ENCODE data around the gene NTRK3. TPM values are rescaled to one million over a fixed set of nuclear protein-coding genes. Genes with fewer than 3 reads are reported as not detected.

NTRK3 gene
- total and polyA plus RNA-seq, 5 donors: 2.6 to 5.5 (median 3.6) TPM

- Histone ChIP-seq H3K27ac (ENCODE audit: low read length) (no peak overlapping the region), H3K9me3 (ENCODE audit: control insufficient read depth, low read length) (no peaks in the 10 kb centered on the region), H3K4me1 (ENCODE audit: control insufficient read depth, insufficient read depth, low read length) (no peaks in the 10 kb centered on the region), H3K27me3 (ENCODE audit: control insufficient read depth, insufficient read depth) (no peaks in the 10 kb centered on the region), H3K4me3 (ENCODE audit: low read length) (no peak overlapping the region)
- 89% methylated on average over 3 of the region's 3 CpGs for WGBS
- ATAC-seq: no peak
- intact Hi-C loops (cut with DNase I): no loop called here
- no peak for DNase-seq
Observed at GRCh38 chr15:88179562-88179961, 77.0 kb downstream of the NTRK3 start.

GRCh38 chr15:88178631-88179030, 77.9 kb downstream of the NTRK3 start:
- no peak overlapping the region for H3K27ac ChIP-seq (ENCODE audit: low read length)
- intact Hi-C loops (cut with DNase I): no loop called here
- no peaks in the 10 kb centered on the region for H3K9me3 ChIP-seq (ENCODE audit: control insufficient read depth, low read length)
- no peak for DNase-seq
- H3K4me3 ChIP-seq (ENCODE audit: low read length): no peak overlapping the region
- ATAC-seq: no peak
- no peaks in the 10 kb centered on the region for H3K27me3 ChIP-seq (ENCODE audit: control insufficient read depth, insufficient read depth)
- WGBS: 74% methylated on average over 5 of the region's 5 CpGs
- no peaks in the 10 kb centered on the region for H3K4me1 ChIP-seq (ENCODE audit: control insufficient read depth, insufficient read depth, low read length)

- intact Hi-C loops (cut with DNase I): no loop called here
- 61% methylated on average over 1 of the region's 1 CpG for WGBS
- Histone ChIP-seq H3K4me1 (ENCODE audit: control insufficient read depth, insufficient read depth, low read length) (no peaks in the 10 kb centered on the region), H3K9me3 (ENCODE audit: control insufficient read depth, low read length) (no peaks in the 10 kb centered on the region), H3K4me3 (ENCODE audit: low read length) (no peak overlapping the region), H3K27ac (ENCODE audit: low read length) (no peak overlapping the region), H3K27me3 (ENCODE audit: control insufficient read depth, insufficient read depth) (no peaks in the 10 kb centered on the region)
- DNase-seq: no peak
- no peak for ATAC-seq
Observed at GRCh38 chr15:88177451-88177850, 79.1 kb downstream of the NTRK3 start.

GRCh38 chr15:88174571-88174970, 82.0 kb downstream of the NTRK3 start:
- WGBS: 24% methylated on average over 4 of the region's 4 CpGs
- Histone ChIP-seq H3K9me3 (ENCODE audit: control insufficient read depth, low read length) (no peaks in the 10 kb centered on the region), H3K4me1 (ENCODE audit: control insufficient read depth, insufficient read depth, low read length) (no peaks in the 10 kb centered on the region), H3K27ac (ENCODE audit: low read length) (no peak overlapping the region), H3K4me3 (ENCODE audit: low read length) (no peak overlapping the region), H3K27me3 (ENCODE audit: control insufficient read depth, insufficient read depth) (no peaks in the 10 kb centered on the region)
- DNase-seq (no peak), ATAC-seq (no peak)
- intact Hi-C loops (cut with DNase I): no loop called here

- Histone ChIP-seq H3K27me3 (ENCODE audit: control insufficient read depth, insufficient read depth) (no peaks in the 10 kb centered on the region), H3K4me3 (ENCODE audit: low read length) (no peak overlapping the region), H3K9me3 (ENCODE audit: control insufficient read depth, low read length) (no peaks in the 10 kb centered on the region), H3K27ac (ENCODE audit: low read length) (no peak overlapping the region), H3K4me1 (ENCODE audit: control insufficient read depth, insufficient read depth, low read length) (no peaks in the 10 kb centered on the region)
- ATAC-seq: peak; percentile 35 to 50
- WGBS: 41% methylated on average over 9 of the region's 9 CpGs
- intact Hi-C loops (cut with DNase I): no loop called here
- no peak for DNase-seq
Observed at GRCh38 chr15:88166082-88166993, 90.2 kb downstream of the NTRK3 start.

GRCh38 chr15:88161636-88162035, 94.9 kb downstream of the NTRK3 start:
- 62% methylated on average over 2 of the region's 2 CpGs for WGBS
- Histone ChIP-seq H3K4me1 (ENCODE audit: control insufficient read depth, insufficient read depth, low read length) (no peaks in the 10 kb centered on the region), H3K9me3 (ENCODE audit: control insufficient read depth, low read length) (no peaks in the 10 kb centered on the region), H3K27ac (ENCODE audit: low read length) (no peak overlapping the region), H3K4me3 (ENCODE audit: low read length) (no peak overlapping the region), H3K27me3 (ENCODE audit: control insufficient read depth, insufficient read depth) (no peaks in the 10 kb centered on the region)
- ATAC-seq: no peak
- DNase-seq: no peak
- intact Hi-C loops (cut with DNase I): no loop called here

- no peak overlapping the region for H3K27ac ChIP-seq (ENCODE audit: low read length)
- no peak for ATAC-seq
- H3K4me1 ChIP-seq (ENCODE audit: control insufficient read depth, insufficient read depth, low read length): no peaks in the 10 kb centered on the region
- H3K4me3 ChIP-seq (ENCODE audit: low read length): no peak overlapping the region
- H3K27me3 ChIP-seq (ENCODE audit: control insufficient read depth, insufficient read depth): no peaks in the 10 kb centered on the region
- WGBS: 63% methylated on average over 2 of the region's 2 CpGs
- H3K9me3 ChIP-seq (ENCODE audit: control insufficient read depth, low read length): no peaks in the 10 kb centered on the region
- no peak for DNase-seq
- intact Hi-C loops (cut with DNase I): no loop called here
Observed at GRCh38 chr15:88155310-88155709, 101.2 kb downstream of the NTRK3 start.

GRCh38 chr15:88152672-88153071, 103.9 kb downstream of the NTRK3 start:
- WGBS: 63% methylated on average over 3 of the region's 3 CpGs
- Histone ChIP-seq H3K4me1 (ENCODE audit: control insufficient read depth, insufficient read depth, low read length) (no peaks in the 10 kb centered on the region), H3K27me3 (ENCODE audit: control insufficient read depth, insufficient read depth) (no peaks in the 10 kb centered on the region), H3K9me3 (ENCODE audit: control insufficient read depth, low read length) (no peaks in the 10 kb centered on the region), H3K4me3 (ENCODE audit: low read length) (no peak overlapping the region), H3K27ac (ENCODE audit: low read length) (no peak overlapping the region)
- no peak for ATAC-seq
- intact Hi-C loops (cut with DNase I): no loop called here
- DNase-seq: no peak

GRCh38 chr15:88147760-88148159, 108.8 kb downstream of the NTRK3 start:
- intact Hi-C loops (cut with DNase I): no loop called here
- Histone ChIP-seq H3K4me1 (ENCODE audit: control insufficient read depth, insufficient read depth, low read length) (no peaks in the 10 kb centered on the region), H3K9me3 (ENCODE audit: control insufficient read depth, low read length) (no peaks in the 10 kb centered on the region), H3K27ac (ENCODE audit: low read length) (no peak overlapping the region), H3K27me3 (ENCODE audit: control insufficient read depth, insufficient read depth) (no peaks in the 10 kb centered on the region), H3K4me3 (ENCODE audit: low read length) (no peak overlapping the region)
- ATAC-seq (no peak), DNase-seq (no peak)
- 72% methylated on average over 4 of the region's 4 CpGs for WGBS

- Histone ChIP-seq H3K4me1 (ENCODE audit: control insufficient read depth, insufficient read depth, low read length) (no peaks in the 10 kb centered on the region), H3K27me3 (ENCODE audit: control insufficient read depth, insufficient read depth) (no peaks in the 10 kb centered on the region), H3K4me3 (ENCODE audit: low read length) (no peak overlapping the region), H3K9me3 (ENCODE audit: control insufficient read depth, low read length) (no peaks in the 10 kb centered on the region), H3K27ac (ENCODE audit: low read length) (no peak overlapping the region)
- intact Hi-C loops (cut with DNase I): no loop called here
- WGBS: 73% methylated on average over 7 of the region's 7 CpGs
- ATAC-seq: no peak
- no peak for DNase-seq
Observed at GRCh38 chr15:88144921-88145653, 111.5 kb downstream of the NTRK3 start.

- Histone ChIP-seq H3K9me3 (ENCODE audit: control insufficient read depth, low read length) (no peaks in the 10 kb centered on the region), H3K4me3 (ENCODE audit: low read length) (no peak overlapping the region), H3K4me1 (ENCODE audit: control insufficient read depth, insufficient read depth, low read length) (no peaks in the 10 kb centered on the region), H3K27me3 (ENCODE audit: control insufficient read depth, insufficient read depth) (no peaks in the 10 kb centered on the region), H3K27ac (ENCODE audit: low read length) (no peak overlapping the region)
- 89% methylated on average over 6 of the region's 6 CpGs for WGBS
- no peak for ATAC-seq
- intact Hi-C loops (cut with DNase I): no loop called here
- no peak for DNase-seq
Observed at GRCh38 chr15:88142121-88142520, 114.4 kb downstream of the NTRK3 start.

Data from right cardiac atrium (tissue), 5 donors.